Prostate gland (tissue), 2 donors: Measurements from ENCODE around the gene TMEM214. TPM values are rescaled to one million over a fixed set of nuclear protein-coding genes. Genes with fewer than 3 reads are reported as not detected.

Experiments used
- DNase-seq: peaks from one replicate; pipeline ENCODE4 v3.0.0-alpha.2; 2019; ENCODE audit warnings: low spot score
- H3K27ac ChIP-seq, 2 donors: fragments of 200-600 bp; sonication (generic); 2 replicates each; pipeline ENCODE4 v1.5.1; 2017 to 2019
- H3K27me3 ChIP-seq: fragments of 200-600 bp; sonication (generic); replicated peaks from 2 replicates; pipeline ENCODE4 v1.5.1; 2019; ENCODE audit not compliant: insufficient read depth
- H3K36me3 ChIP-seq, 2 donors: fragments of 200-600 bp; sonication (generic); 1 replicate in 1 of 2; 2 replicates in 1 of 2; pipeline versions ENCODE4 v1.5.1 to v1.8.1; 2017 to 2019
- H3K4me1 ChIP-seq: fragments of 200-600 bp; sonication (generic); replicated peaks from 2 replicates; pipeline ENCODE4 v1.5.1; 2019
- H3K4me3 ChIP-seq, 2 donors: fragments of 200-600 bp; sonication (generic); 2 replicates each; pipeline ENCODE4 v1.5.1; 2017 to 2019
- H3K9me3 ChIP-seq: fragments of 200-600 bp; sonication (generic); 2 replicates; pipeline ENCODE4 v1.5.1; 2017
- CTCF ChIP-seq, 4 experiments: fragments of 200-600 bp in 2 of 4; fragments of 450-650 bp in 2 of 4; sonication (generic) in 2 of 4; IDR thresholded peaks; 1 replicate in 3 of 4; 2 replicates in 1 of 4; pipeline ENCODE4 v1.5.1; 2016 to 2019; ENCODE audit warnings: antibody characterized with exemption in 4 of 4, mild to moderate bottlenecking in 2 of 4, moderate library complexity in 2 of 4
- POLR2A ChIP-seq: fragments of 450-650 bp; IDR thresholded peaks from one replicate; pipeline ENCODE4 v1.6.1; 2016; ENCODE audit warnings: antibody characterized with exemption, mild to moderate bottlenecking
- POLR2AphosphoS5 ChIP-seq: sonication (generic); formaldehyde crosslinking; IDR thresholded peaks from one replicate; pipeline ENCODE4 v1.6.1; 2017; ENCODE audit warnings: antibody characterized with exemption
- WGBS: methylation state at CpG from one replicate; pipeline ENCODE4 v1.1.5; 2018; 5-methylcytosine and 5-hydroxymethylcytosine counted together
- intact Hi-C: fragments of 100-400 bp; cut with DNase I; formaldehyde crosslinking; loops from one replicate; pipeline ENCODE4 v1.14.2; 2022
- total RNA-seq, 2 donors: library from RNA; depleted of rRNA; stranded (reverse); fragments of >200 nt; gene quantifications; one replicate each; pipeline ENCODE4 v1.1.0, GENCODE V29; 2016

TMEM214 gene
- total RNA-seq, 2 donors from 2014 or later = 44.5 to 75.9 TPM

- Histone ChIP-seq H3K27me3 (no peaks in the 10 kb centered on the region), H3K27ac (no peak overlapping the region), H3K9me3 (no peaks in the 10 kb centered on the region), H3K4me1 (no peaks in the 10 kb centered on the region), H3K4me3 (no peak overlapping the region), H3K36me3 (no peaks in the 10 kb centered on the region)
- intact Hi-C loops = no loop called here
- TF ChIP-seq CTCF (IDR thresholded peaks at IDR 0.05) (no peak), POLR2AphosphoS5 (no peak), POLR2A (no peak)
- 77% methylated on average over 4 of the region's 4 CpGs for WGBS
- DNase-seq = no peak
Measured at GRCh38 chr2:26988058-26988860, 44.5 kb upstream of the TMEM214 start.

GRCh38 chr2:26989156-26989555 lies 43.6 kb upstream of the TMEM214 start:
- Histone ChIP-seq H3K27ac (no peak overlapping the region), H3K36me3 (no peaks in the 10 kb centered on the region), H3K27me3 (no peaks in the 10 kb centered on the region), H3K4me3 (no peak overlapping the region), H3K9me3 (no peaks in the 10 kb centered on the region), H3K4me1 (no peaks in the 10 kb centered on the region)
- DNase-seq = no peak
- WGBS = 84% methylated on average over 8 of the region's 8 CpGs
- intact Hi-C loops = no loop called here
- no peak for TF ChIP-seq POLR2AphosphoS5
- no peak for TF ChIP-seq CTCF (IDR thresholded peaks at IDR 0.05)
- TF ChIP-seq POLR2A = no peak

- WGBS = 81% methylated on average over 5 of the region's 5 CpGs
- no peaks in the 10 kb centered on the region for H3K27me3 ChIP-seq
Measured at GRCh38 chr2:26991717-26992116, 41.0 kb upstream of the TMEM214 start.

GRCh38 chr2:26993768-26994167 lies 39.0 kb upstream of the TMEM214 start:
- H3K36me3 ChIP-seq = no peaks in the 10 kb centered on the region
- TF ChIP-seq CTCF (IDR thresholded peaks at IDR 0.05) (no peak), POLR2AphosphoS5 (no peak), POLR2A (no peak)
- no peaks in the 10 kb centered on the region for H3K27me3 ChIP-seq
- no peak overlapping the region for H3K27ac ChIP-seq
- H3K9me3 ChIP-seq = no peaks in the 10 kb centered on the region
- H3K4me3 ChIP-seq = no peak overlapping the region
- no peaks in the 10 kb centered on the region for H3K4me1 ChIP-seq
- no peak for DNase-seq
- 95% methylated on average over 1 of the region's 1 CpG for WGBS
- intact Hi-C loops = no loop called here

More at GRCh38 chr2:26991717-26992116, 41.0 kb upstream of the TMEM214 start:
- DNase-seq = no peak
- Histone ChIP-seq H3K36me3 (no peaks in the 10 kb centered on the region), H3K9me3 (no peaks in the 10 kb centered on the region), H3K27ac (no peak overlapping the region), H3K4me1 (no peaks in the 10 kb centered on the region), H3K4me3 (no peak overlapping the region)
- TF ChIP-seq CTCF (IDR thresholded peaks at IDR 0.05) (no peak), POLR2A (no peak), POLR2AphosphoS5 (no peak)
- intact Hi-C loops = no loop called here

- no peaks in the 10 kb centered on the region for H3K4me1 ChIP-seq
- WGBS = 87% methylated on average over 1 of the region's 1 CpG
- H3K36me3 ChIP-seq = no peaks in the 10 kb centered on the region
- TF ChIP-seq CTCF (IDR thresholded peaks at IDR 0.05) = no peak
- no peak for TF ChIP-seq POLR2AphosphoS5
- TF ChIP-seq POLR2A = no peak
- H3K4me3 ChIP-seq = no peak overlapping the region
- no peak overlapping the region for H3K27ac ChIP-seq
- no peaks in the 10 kb centered on the region for H3K9me3 ChIP-seq
- intact Hi-C loops = no loop called here
- no peak for DNase-seq
- H3K27me3 ChIP-seq = no peaks in the 10 kb centered on the region
Measured at GRCh38 chr2:26994983-26995382, 37.8 kb upstream of the TMEM214 start.
